MCF 10A (cell line): ENCODE results near the gene IFI27L2. TPM values are rescaled to one million over a fixed set of nuclear protein-coding genes. Genes with fewer than 3 reads are reported as not detected.

Source experiments
- BruUV-seq: library from RNA; stranded (reverse); fragments of 400-500 nt; replicated peaks from 2 replicates; lab custom pipeline; 2021; lab: Mats Ljungman, UMichigan
- CTCF ChIA-PET: fragments of 300-600 bp; sonication (Branson Sonifier 250); formaldehyde crosslinking; extraction: SDS; loops from one replicate; lab custom pipeline; 2021; ENCODE audit warnings: antibody characterized with exemption, inconsistent platforms; lab: Yijun Ruan, JAX
- POLR2A ChIA-PET: fragments of 300-600, 350-650 bp; sonication (Branson Sonifier 250); formaldehyde crosslinking; extraction: SDS; loops from one replicate; lab custom pipeline; 2020; ENCODE audit warnings: antibody characterized with exemption, inconsistent platforms; lab: Yijun Ruan, JAX
- DNase-seq: peaks from one replicate; pipeline ENCODE4 v3.0.0-alpha.2; 2018; ENCODE audit not compliant: unreplicated experiment
- H3K27ac Mint-ChIP-seq: one replicate; pipeline ENCODE4 v1.8.0; 2022; ENCODE audit warnings: mild to moderate bottlenecking, low read depth, mixed read lengths; ENCODE audit not compliant: unreplicated experiment
- H3K27me3 Mint-ChIP-seq: one replicate; pipeline ENCODE4 v1.8.0; 2022; ENCODE audit warnings: mixed read lengths; ENCODE audit not compliant: insufficient read depth, unreplicated experiment
- H3K36me3 Mint-ChIP-seq: one replicate; pipeline ENCODE4 v1.8.0; 2022; ENCODE audit warnings: mild to moderate bottlenecking, moderate library complexity, mixed read lengths; ENCODE audit not compliant: insufficient read depth, unreplicated experiment
- H3K4me1 Mint-ChIP-seq: one replicate; pipeline ENCODE4 v1.8.0; 2022; ENCODE audit warnings: mixed read lengths; ENCODE audit not compliant: insufficient read depth, unreplicated experiment
- H3K4me3 Mint-ChIP-seq: one replicate; pipeline ENCODE4 v1.8.0; 2022; ENCODE audit warnings: mild to moderate bottlenecking, moderate library complexity, mixed read lengths; ENCODE audit not compliant: unreplicated experiment
- H3K9me3 Mint-ChIP-seq: one replicate; pipeline ENCODE4 v1.8.0; 2022; ENCODE audit warnings: mixed read lengths; ENCODE audit not compliant: unreplicated experiment
- CTCF ChIP-seq: fragments of 200-600 bp; IDR thresholded peaks from one replicate; pipeline ENCODE4 v1.8.0; 2022; ENCODE audit warnings: antibody characterized with exemption, mild to moderate bottlenecking; ENCODE audit not compliant: unreplicated experiment
- intact Hi-C: fragments of 100-400 bp; cut with micrococcal nuclease; formaldehyde crosslinking; loops from 2 replicates; pipeline ENCODE4 v1.14.1; 2022
- total RNA-seq: library from RNA; stranded (reverse); gene quantifications from 2 replicates; pipeline ENCODE4 v1.2.3, GENCODE V29; 2022

Gene IFI27L2
- total RNA-seq, 1 experiment from 2014 or later: 44.3 TPM

DNA sequence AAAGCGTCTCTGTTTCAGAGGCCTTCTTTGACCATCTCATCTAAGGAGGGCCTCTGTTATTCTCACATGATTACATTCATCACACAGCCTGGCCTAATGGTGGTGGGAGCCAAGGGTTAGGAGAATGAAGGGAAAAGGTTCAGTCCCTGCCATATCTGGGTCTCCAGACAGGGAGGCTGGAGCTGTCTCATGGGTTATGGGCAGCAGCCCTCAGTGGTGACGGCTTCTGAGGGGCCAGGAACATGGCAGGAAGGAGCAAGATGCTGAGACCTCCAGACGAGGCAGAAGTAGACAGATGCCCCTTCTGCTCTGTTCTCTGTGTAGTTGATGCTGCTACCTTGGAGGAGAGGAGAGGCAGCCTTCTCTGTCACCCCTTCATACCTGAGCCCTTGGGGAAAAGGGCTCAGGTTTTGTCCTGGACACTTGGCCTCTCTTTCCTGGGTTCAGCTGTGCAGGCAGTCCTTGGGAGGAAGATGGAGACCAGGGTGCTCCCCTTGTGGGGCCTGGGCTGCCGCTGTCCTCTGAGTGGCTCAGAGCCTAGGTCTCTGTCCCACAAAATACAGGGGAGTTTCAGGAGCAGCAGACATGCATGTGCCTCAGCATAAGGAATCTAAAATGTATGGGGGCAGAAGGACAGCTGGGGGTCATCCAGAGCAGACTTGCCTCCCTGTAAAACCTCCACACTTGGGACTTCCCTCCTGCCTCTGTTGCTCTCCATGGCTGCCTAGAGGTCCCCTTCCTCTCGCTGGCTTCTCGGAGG, 3.6 kb downstream of the IFI27L2 start:
- Mint-ChIP-seq H3K27me3 (no peaks in the 10 kb centered on the region), H3K36me3 (peaks cover 2% of the 10 kb centered on the region), H3K27ac (no peak overlapping the region), H3K4me1 (peaks cover 12% of the 10 kb centered on the region), H3K9me3 (peaks cover 3% of the 10 kb centered on the region), H3K4me3 (no peak overlapping the region)
- no peak for DNase-seq
- no peak for TF ChIP-seq CTCF
- no TSS peak for BruUV-seq
- ChIA-PET POLR2A (no interaction called here), CTCF (no interaction called here)
- intact Hi-C loops: no loop called here

DNA sequence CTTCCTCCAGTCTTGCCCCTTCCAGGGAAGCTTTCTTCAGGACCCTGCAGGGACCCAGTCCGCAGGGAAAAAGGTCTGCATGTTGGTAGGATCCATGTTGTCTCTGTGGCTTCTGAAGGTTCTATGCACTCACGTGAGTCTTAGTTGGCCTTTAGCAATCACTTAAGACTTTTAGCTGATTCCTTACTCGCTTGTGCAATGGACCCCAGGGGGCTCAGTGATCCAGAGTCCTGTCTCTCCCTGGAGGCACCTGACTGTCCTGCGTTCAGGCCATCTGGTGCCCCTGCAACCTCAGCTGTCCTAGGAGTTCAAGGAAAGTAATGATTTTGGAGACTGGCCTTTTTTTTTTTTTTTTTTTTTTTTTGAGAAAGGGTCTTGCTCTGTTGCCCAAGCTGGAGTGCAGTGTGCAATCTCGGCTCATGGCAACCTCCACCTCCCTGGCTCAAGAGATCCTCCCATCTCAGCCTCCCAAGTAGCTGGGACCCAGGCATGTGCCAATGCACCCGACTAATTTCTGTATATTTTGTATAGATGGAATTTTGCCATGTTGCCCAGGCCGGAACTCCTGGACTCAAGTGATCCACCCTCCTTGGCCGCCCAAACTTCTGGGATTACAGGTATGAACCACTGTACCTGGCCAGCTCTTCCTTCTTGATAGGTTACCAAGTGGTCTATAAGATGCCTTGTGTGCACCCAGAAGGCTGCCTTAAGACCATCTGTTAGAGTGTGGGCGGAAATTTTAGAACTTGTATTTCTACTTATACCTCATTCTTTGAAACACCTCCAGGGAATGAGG, 4.6 kb downstream of the IFI27L2 start:
- Mint-ChIP-seq H3K9me3 (peaks cover 8% of the 10 kb centered on the region), H3K4me1 (peaks cover 8% of the 10 kb centered on the region), H3K36me3 (peaks cover 6% of the 10 kb centered on the region), H3K27ac (no peak overlapping the region), H3K27me3 (no peaks in the 10 kb centered on the region), H3K4me3 (no peak overlapping the region)
- intact Hi-C loops: no loop called here
- ChIA-PET CTCF (interaction anchor here (0.7 to 0.8 kb wide), 2 partner anchors 9 to 228 kb away, joined by 3 read pairs; no protein-coding TSS in a partner anchor), POLR2A (no interaction called here)
- DNase-seq: no peak
- no TSS peak for BruUV-seq
- TF ChIP-seq CTCF: no peak

GRCh38 chr14:94123868-94124267, 5.5 kb downstream of the IFI27L2 start:
- DNase-seq: no peak
- no TSS peak for BruUV-seq
- H3K4me1 Mint-ChIP-seq: peaks cover 6% of the 10 kb centered on the region
- peaks cover 8% of the 10 kb centered on the region for H3K9me3 Mint-ChIP-seq
- H3K27ac Mint-ChIP-seq: no peak overlapping the region
- no peak overlapping the region for H3K4me3 Mint-ChIP-seq
- intact Hi-C loops: no loop called here
- CTCF ChIA-PET: interaction anchor here (0.7 to 0.9 kb wide), 2 partner anchors 88 to 227 kb away, joined by 3 to 4 read pairs; no protein-coding TSS in a partner anchor
- POLR2A ChIA-PET: no interaction called here
- peaks cover 6% of the 10 kb centered on the region for H3K36me3 Mint-ChIP-seq
- no peaks in the 10 kb centered on the region for H3K27me3 Mint-ChIP-seq
- TF ChIP-seq CTCF: no peak

DNA sequence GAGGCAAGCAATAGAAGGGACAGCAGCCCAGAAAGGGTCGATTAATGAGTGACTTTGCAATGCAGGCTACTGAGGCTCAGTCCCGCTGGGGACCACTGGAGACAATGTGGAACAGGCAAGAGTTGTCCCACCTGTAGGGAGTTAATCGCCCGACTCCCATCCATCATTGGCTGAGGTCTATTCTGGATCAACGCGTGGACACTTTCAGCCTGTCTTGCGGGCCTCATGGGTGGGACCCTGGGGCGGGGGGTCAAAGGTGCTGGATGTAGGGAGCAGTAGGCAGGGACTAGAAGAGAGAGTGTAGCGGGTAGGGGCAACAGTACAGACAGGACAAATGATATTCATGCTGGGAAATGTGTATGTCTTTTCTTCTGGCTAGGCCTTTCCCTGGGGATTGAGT, 6.1 kb downstream of the IFI27L2 start:
- TF ChIP-seq CTCF: no peak
- peaks cover 6% of the 10 kb centered on the region for H3K36me3 Mint-ChIP-seq
- no peak overlapping the region for H3K27ac Mint-ChIP-seq
- no TSS peak for BruUV-seq
- no peak overlapping the region for H3K4me3 Mint-ChIP-seq
- DNase-seq: no peak
- ChIA-PET CTCF (interaction anchor here (0.9 kb wide), 1 partner anchor 87 kb away, joined by 4 read pairs; no protein-coding TSS in a partner anchor), POLR2A (interaction anchor here (0.9 kb wide), 1 partner anchor 13 kb away, joined by 4 read pairs; the partner anchor contains the start of gene IFI27)
- no peaks in the 10 kb centered on the region for H3K27me3 Mint-ChIP-seq
- intact Hi-C loops: no loop called here
- H3K4me1 Mint-ChIP-seq: peaks cover 6% of the 10 kb centered on the region
- peaks cover 8% of the 10 kb centered on the region for H3K9me3 Mint-ChIP-seq
